IMR-90 (cell line): ENCODE results near the gene ECI2. TPM values are rescaled to one million over a fixed set of nuclear protein-coding genes. Genes with fewer than 3 reads are reported as not detected.

ENCODE experiments used
- ATAC-seq: fragments of 200-7000 bp; cut with Tn5 transposase; 2 replicates; pipeline ENCODE4 v1.9.1; 2020; ENCODE audit warnings: low read depth, mild to moderate bottlenecking, moderate library complexity
- BruUV-seq: library from RNA; stranded (reverse); fragments of 400-500 nt; replicated peaks from 2 replicates; lab custom pipeline; 2021; lab: Mats Ljungman, UMichigan
- CTCF ChIA-PET: fragments of 300-600 bp; formaldehyde crosslinking; extraction: SDS; loops from one replicate; lab custom pipeline; 2021; ENCODE audit warnings: antibody characterized with exemption; lab: Yijun Ruan, JAX
- POLR2A ChIA-PET: fragments of 300-600 bp; sonication (Branson Sonifier 250); formaldehyde crosslinking; loops from one replicate; lab custom pipeline; 2022; ENCODE audit warnings: antibody characterized with exemption; ENCODE audit not compliant: unreplicated experiment; lab: Charles Lee
- DNase-seq: peaks from one replicate; pipeline ENCODE4 v3.0.0; 2013
- H2AFZ ChIP-seq: replicated peaks from 2 replicates; pipeline ENCODE3; 2013; ENCODE audit warnings: low read length, mild to moderate bottlenecking; ENCODE audit not compliant: poor library complexity
- H2AK5ac ChIP-seq: 2 replicates; pipeline ENCODE4 v1.6.1; 2013; ENCODE audit warnings: low read depth, low read length, inconsistent platforms
- H2AK9ac ChIP-seq: replicated peaks from 2 replicates; pipeline ENCODE3; 2013; ENCODE audit warnings: mild to moderate bottlenecking, low read depth, low read length, moderate library complexity; ENCODE audit not compliant: poor library complexity
- H2BK120ac ChIP-seq: 2 replicates; pipeline ENCODE4 v1.6.1; 2013; ENCODE audit warnings: low read depth, low read length, inconsistent platforms
- H2BK15ac ChIP-seq: 3 replicates; pipeline ENCODE4 v1.6.1; 2013; ENCODE audit warnings: low read depth, low read length, inconsistent platforms
- H2BK20ac ChIP-seq: 2 replicates; pipeline ENCODE4 v1.6.1; 2013; ENCODE audit warnings: low read depth, mild to moderate bottlenecking, inconsistent platforms, low read length, moderate library complexity
- H2BK5ac ChIP-seq: 2 replicates; pipeline ENCODE4 v1.6.1; 2013; ENCODE audit warnings: mild to moderate bottlenecking, low read depth, low read length, inconsistent platforms; ENCODE audit not compliant: poor library complexity, severe bottlenecking
- H3K14ac ChIP-seq: replicated peaks from 2 replicates; pipeline ENCODE4 v1.6.1; 2013; ENCODE audit warnings: low read depth, low read length, inconsistent platforms
- H3K18ac ChIP-seq: 2 replicates; pipeline ENCODE4 v1.6.1; 2013; ENCODE audit warnings: low read depth, low read length, control low read depth
- H3K23ac ChIP-seq: 2 replicates; pipeline ENCODE4 v1.6.1; 2013; ENCODE audit warnings: low read depth, low read length, inconsistent platforms
- H3K27ac ChIP-seq: 2 replicates; pipeline ENCODE4 v1.5.1; 2013; ENCODE audit warnings: mild to moderate bottlenecking, control low read depth, low read length; ENCODE audit not compliant: insufficient read depth
- H3K27me3 ChIP-seq: 2 replicates; pipeline ENCODE4 v1.6.1; 2013; ENCODE audit warnings: low read length; ENCODE audit not compliant: control insufficient read depth, insufficient read depth
- H3K36me3 ChIP-seq: 2 replicates; pipeline ENCODE4 v1.6.1; 2013; ENCODE audit warnings: low read length, mixed read lengths; ENCODE audit not compliant: control insufficient read depth, insufficient read depth
- H3K4ac ChIP-seq: 2 replicates; pipeline ENCODE4 v1.6.1; 2013; ENCODE audit warnings: low read depth, low read length, inconsistent platforms
- H3K4me1 ChIP-seq: 2 replicates; pipeline ENCODE4 v1.6.1; 2013; ENCODE audit warnings: low read length, mixed read lengths; ENCODE audit not compliant: control insufficient read depth, insufficient read depth
- H3K4me2 ChIP-seq: 2 replicates; pipeline ENCODE4 v1.6.1; 2013; ENCODE audit warnings: low read depth, mild to moderate bottlenecking, control low read depth, low read length, moderate library complexity
- H3K4me3 ChIP-seq: 2 replicates; pipeline ENCODE4 v1.5.1; 2013; ENCODE audit warnings: low read depth, mild to moderate bottlenecking, control low read depth, low read length, moderate library complexity; ENCODE audit not compliant: insufficient read depth
- H3K56ac ChIP-seq: 2 replicates; pipeline ENCODE4 v1.6.1; 2013; ENCODE audit warnings: low read length, inconsistent platforms; ENCODE audit not compliant: insufficient read depth; ENCODE audit errors: extremely low read depth
- H3K79me1 ChIP-seq, 2 experiments: 2 replicates each; pipeline ENCODE4 v1.6.1; 2013; ENCODE audit warnings: low read length in 2 of 2, inconsistent platforms in 1 of 2, low read depth in 1 of 2
- H3K9ac ChIP-seq: 2 replicates; pipeline ENCODE4 v1.6.1; 2013; ENCODE audit warnings: low read depth, low read length, control low read depth
- H3K9me1 ChIP-seq: 2 replicates; pipeline ENCODE4 v1.6.1; 2013; ENCODE audit warnings: low read length, inconsistent platforms; ENCODE audit not compliant: insufficient read depth
- H3K9me3 ChIP-seq: 2 replicates; pipeline ENCODE4 v1.6.1; 2013; ENCODE audit warnings: low read length; ENCODE audit not compliant: control insufficient read depth, insufficient read depth
- H4K20me1 ChIP-seq: 2 replicates; pipeline ENCODE4 v1.6.1; 2013; ENCODE audit warnings: low read length, inconsistent platforms; ENCODE audit not compliant: insufficient read depth
- H4K5ac ChIP-seq: 2 replicates; pipeline ENCODE4 v1.6.1; 2013; ENCODE audit warnings: mild to moderate bottlenecking, low read depth, low read length, control low read depth
- H4K8ac ChIP-seq, 2 experiments: 2 replicates each; pipeline ENCODE4 v1.6.1; 2013; ENCODE audit warnings: low read depth in 2 of 2, low read length in 2 of 2, control low read depth in 1 of 2, inconsistent platforms in 1 of 2
- H4K91ac ChIP-seq: 2 replicates; pipeline ENCODE4 v1.6.1; 2013; ENCODE audit warnings: low read depth, low read length, inconsistent platforms; ENCODE audit not compliant: insufficient read depth
- CHD1 ChIP-seq: IDR thresholded peaks from 2 replicates; pipeline ENCODE4 v1.6.1; 2012; ENCODE audit warnings: low read depth, low read length, improper control_type of control experiment
- POLR2A ChIP-seq: IDR thresholded peaks from 2 replicates; pipeline ENCODE4 v1.6.1; 2012; ENCODE audit warnings: mild to moderate bottlenecking, low read depth, low read length
- RFX5 ChIP-seq: IDR thresholded peaks from 2 replicates; pipeline ENCODE4 v1.8.0; 2012; ENCODE audit warnings: low read depth, mild to moderate bottlenecking, low read length, moderate library complexity
- WGBS, 2 experiments: methylation state at CpG; one replicate each; pipeline versions ENCODE4 v1.1.5 to v1.1.7; 2013; ENCODE audit warnings: missing lambda C conversion rate in 2 of 2; ENCODE audit not compliant: insufficient read length in 1 of 2; ENCODE audit errors: extremely low coverage in 2 of 2; 5-methylcytosine and 5-hydroxymethylcytosine counted together
- dilution Hi-C: fragments of 300-500 bp; cut with HindIII; formaldehyde crosslinking; loops from one replicate; pipeline ENCODE4 v1.14.3; 2018; ENCODE audit warnings: low sequenced_read_pairs; ENCODE audit not compliant: unreplicated experiment
- in situ Hi-C: fragments of 300-500 bp; cut with MboI; formaldehyde crosslinking; loops from 3 replicates; pipeline ENCODE4 v1.14.3; 2019; ENCODE audit warnings: low sequenced_read_pairs, inconsistent platforms, mixed read lengths
- intact Hi-C: fragments of 100-400 bp; cut with micrococcal nuclease; formaldehyde crosslinking; loops from 2 replicates; pipeline ENCODE4 v1.10.0; 2022
- polyA plus RNA-seq, 3 experiments: library from polyadenylated mRNA; depleted of rRNA; stranded (reverse); fragments of >200 nt; gene quantifications; 2 replicates each; pipeline ENCODE4 v1.2.3, GENCODE V29; 2012; ENCODE audit warnings: low replicate concordance in 1 of 3
- total RNA-seq: library from RNA; depleted of rRNA; stranded (reverse); fragments of >200 nt; gene quantifications from 2 replicates; pipeline ENCODE4 v1.2.3, GENCODE V29; 2012

The ECI2 gene
- total and polyA plus RNA-seq, 2 of the 4 experiments (the other 2 are of a cell fraction) = 64.1 to 152 TPM

DNA sequence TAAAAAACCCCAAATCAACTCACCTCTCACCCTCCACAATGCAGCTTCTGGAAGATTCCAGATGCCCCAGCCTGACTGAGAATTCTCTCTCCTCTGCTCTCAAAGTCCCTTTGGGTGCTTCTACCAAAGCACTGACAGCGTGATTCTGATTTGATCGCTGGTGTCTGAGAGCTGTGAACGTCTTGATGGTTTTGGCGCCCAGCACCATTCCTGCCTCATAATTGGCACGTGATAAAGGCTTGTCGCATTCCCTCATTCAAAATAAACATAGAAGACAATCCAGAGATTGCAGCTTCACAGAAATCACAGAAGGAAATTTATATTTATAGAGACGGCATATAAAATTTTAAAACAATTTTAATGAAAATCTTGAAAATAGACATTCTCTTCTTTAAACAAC is 24.1 kb upstream of the ECI2 start:
- 80% methylated on average over 2 of the region's 7 CpGs; no CpG with 5 or more reads in 1 of the 2 experiments for WGBS, 2 experiments
- H3K4me3 ChIP-seq = no peak overlapping the region
- no peak overlapping the region for H3K23ac ChIP-seq
- H3K79me1 ChIP-seq = no peaks in the 10 kb centered on the region
- peaks cover 5% of the 10 kb centered on the region for H3K27me3 ChIP-seq
- BruUV-seq = no TSS peak
- POLR2A ChIA-PET = no interaction called here
- no peak for TF ChIP-seq CHD1
- TF ChIP-seq POLR2A = no peak
- TF ChIP-seq RFX5 = no peak
- no peak overlapping the region for H3K9ac ChIP-seq
- H3K18ac ChIP-seq = no peak overlapping the region
- no peak overlapping the region for H3K56ac ChIP-seq
- H3K36me3 ChIP-seq = no peaks in the 10 kb centered on the region
- H2AK5ac ChIP-seq = no peak overlapping the region
- no peak overlapping the region for H4K91ac ChIP-seq
- no peak overlapping the region for H4K8ac ChIP-seq
- no peak overlapping the region for H3K4ac ChIP-seq
- H2BK15ac ChIP-seq = no peak overlapping the region
- no peaks in the 10 kb centered on the region for H3K9me1 ChIP-seq
- intact Hi-C loops = loop anchor here (10.0 kb wide), 1 partner anchor 415 kb away; no protein-coding TSS in a partner anchor
- H2BK20ac ChIP-seq = no peak overlapping the region
- H3K27ac ChIP-seq = no peak overlapping the region
- no peaks in the 10 kb centered on the region for H3K4me1 ChIP-seq
- in situ Hi-C loops = loop anchor here (5.0 kb wide), 1 partner anchor 102 kb away; no protein-coding TSS in a partner anchor
- no peak overlapping the region for H2BK120ac ChIP-seq
- H2AFZ ChIP-seq = no peak overlapping the region
- no peak overlapping the region for H2AK9ac ChIP-seq
- CTCF ChIA-PET = no interaction called here
- H4K5ac ChIP-seq = no peak overlapping the region
- no peak for DNase-seq
- no peak overlapping the region for H3K4me2 ChIP-seq
- dilution Hi-C loops = no loop called here
- H4K20me1 ChIP-seq = no peaks in the 10 kb centered on the region
- H2BK5ac ChIP-seq = no peak overlapping the region
- ATAC-seq = no peak
- no peaks in the 10 kb centered on the region for H3K9me3 ChIP-seq
- no peak overlapping the region for H3K14ac ChIP-seq
